Right lobe of liver (tissue), 4 donors: Measurements from ENCODE around the gene MDH2.

Source experiments
- CTCF ChIP-seq, 4 donors: fragments of 200-600 bp in 3 of 4; fragments of 450-650 bp in 1 of 4; IDR thresholded peaks; one replicate each; pipeline versions ENCODE4 v1.5.1 to v1.8.0; 2016 to 2022; ENCODE audit warnings: antibody characterized with exemption in 4 of 4, mild to moderate bottlenecking in 2 of 4
- POLR2A ChIP-seq: fragments of 450-650 bp; IDR thresholded peaks from one replicate; pipeline ENCODE4 v1.6.1; 2017; ENCODE audit warnings: antibody characterized with exemption, mild to moderate bottlenecking
- donor health status: DM: no; HTN: no; CAD: no.
- donor health status: DM: no; HTN: no; CAD: no.
- donor health status: DM: no; HTN: yes; CAD: no.

DNA sequence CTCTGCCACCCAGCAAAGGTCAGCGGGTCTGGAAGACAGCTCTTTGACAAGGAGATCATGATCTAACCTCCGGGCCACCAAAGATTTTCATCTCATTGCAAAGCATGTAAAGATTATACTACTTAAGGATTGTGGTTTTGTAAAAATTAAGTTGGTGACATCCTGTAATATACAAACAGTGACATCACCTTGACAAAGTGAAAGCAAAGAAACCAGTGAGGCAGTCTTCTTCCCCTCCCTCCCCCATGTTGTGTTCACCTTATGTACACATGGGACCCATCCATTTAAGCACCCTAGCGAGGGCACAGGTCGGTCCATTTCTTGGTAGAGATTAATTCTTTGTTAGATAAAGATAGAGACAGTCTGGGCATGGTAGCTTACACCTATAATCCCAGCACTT, 3.9 kb downstream of the MDH2 start:
- no peak for TF ChIP-seq CTCF (IDR thresholded peaks at IDR 0.05)
- no peak for TF ChIP-seq POLR2A
